Breast epithelium (tissue), 3 donors: ENCODE results near the gene AHCYL2.

Experiments
- POLR2AphosphoS5 ChIP-seq, 3 donors: sonication (generic); formaldehyde crosslinking; IDR thresholded peaks; one replicate each; pipeline ENCODE4 v1.6.1; 2017; ENCODE audit warnings: antibody characterized with exemption in 3 of 3
- TF ChIP-seq, protein P1 (sequence below), 3 donors: fragments of 450-650 bp; IDR thresholded peaks; one replicate each; pipeline ENCODE4 v1.5.1; 2016 to 2017; ENCODE audit warnings: antibody characterized with exemption in 3 of 3, mild to moderate bottlenecking in 3 of 3, moderate library complexity in 3 of 3

DNA sequence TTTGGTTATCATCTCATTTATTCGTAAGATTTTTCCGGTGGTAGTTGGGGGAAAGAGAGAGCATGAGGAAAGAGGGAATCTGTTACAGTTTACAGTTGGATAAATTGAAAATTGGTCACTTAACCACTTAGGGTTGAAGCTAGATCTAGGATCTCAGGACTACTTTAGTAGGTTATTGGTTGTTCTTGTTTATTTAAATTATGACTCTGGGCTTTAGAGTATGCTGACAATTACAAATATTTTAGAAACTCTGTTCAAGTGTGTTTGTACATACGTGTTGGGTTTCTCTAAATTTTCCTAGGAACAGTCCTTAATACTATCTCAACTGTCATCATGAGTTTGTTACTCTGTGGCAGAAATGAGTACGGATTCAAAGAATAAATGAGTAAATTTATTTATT is 160.8 kb downstream of the AHCYL2 start:
- TF ChIP-seq, protein P1, sequence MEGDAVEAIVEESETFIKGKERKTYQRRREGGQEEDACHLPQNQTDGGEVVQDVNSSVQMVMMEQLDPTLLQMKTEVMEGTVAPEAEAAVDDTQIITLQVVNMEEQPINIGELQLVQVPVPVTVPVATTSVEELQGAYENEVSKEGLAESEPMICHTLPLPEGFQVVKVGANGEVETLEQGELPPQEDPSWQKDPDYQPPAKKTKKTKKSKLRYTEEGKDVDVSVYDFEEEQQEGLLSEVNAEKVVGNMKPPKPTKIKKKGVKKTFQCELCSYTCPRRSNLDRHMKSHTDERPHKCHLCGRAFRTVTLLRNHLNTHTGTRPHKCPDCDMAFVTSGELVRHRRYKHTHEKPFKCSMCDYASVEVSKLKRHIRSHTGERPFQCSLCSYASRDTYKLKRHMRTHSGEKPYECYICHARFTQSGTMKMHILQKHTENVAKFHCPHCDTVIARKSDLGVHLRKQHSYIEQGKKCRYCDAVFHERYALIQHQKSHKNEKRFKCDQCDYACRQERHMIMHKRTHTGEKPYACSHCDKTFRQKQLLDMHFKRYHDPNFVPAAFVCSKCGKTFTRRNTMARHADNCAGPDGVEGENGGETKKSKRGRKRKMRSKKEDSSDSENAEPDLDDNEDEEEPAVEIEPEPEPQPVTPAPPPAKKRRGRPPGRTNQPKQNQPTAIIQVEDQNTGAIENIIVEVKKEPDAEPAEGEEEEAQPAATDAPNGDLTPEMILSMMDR (IDR thresholded peaks at IDR 0.05), result no peak
- no peak for TF ChIP-seq POLR2AphosphoS5 (IDR thresholded peaks at IDR 0.05)
